HK-2 (cell line): ENCODE results near the gene PHC3.

ENCODE experiments used
- DNase-seq: peaks from one replicate; pipeline ENCODE4 v3.0.0-alpha.2; 2018; ENCODE audit not compliant: unreplicated experiment

Gene PHC3

DNA sequence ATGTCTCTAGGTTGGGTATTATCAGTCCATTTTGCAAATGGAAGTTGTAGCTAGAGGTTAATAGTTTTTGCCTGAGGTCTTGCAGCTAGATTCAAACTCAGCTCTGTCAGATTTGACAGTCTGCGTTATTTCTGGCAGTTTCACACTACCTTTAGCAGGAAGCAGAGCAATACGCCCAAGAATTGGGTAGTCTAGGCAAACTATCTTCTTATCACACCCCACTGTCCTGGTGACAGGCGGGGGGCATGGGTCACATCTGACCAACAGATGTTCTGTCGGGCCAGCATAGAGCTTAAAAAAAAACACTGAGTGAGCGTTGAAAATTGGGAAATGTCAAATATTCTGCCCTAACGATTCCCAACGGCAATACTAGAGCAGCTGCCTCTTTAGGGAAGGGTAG is 138.0 kb downstream of the PHC3 start:
- DNase-seq = no peak

DNA sequence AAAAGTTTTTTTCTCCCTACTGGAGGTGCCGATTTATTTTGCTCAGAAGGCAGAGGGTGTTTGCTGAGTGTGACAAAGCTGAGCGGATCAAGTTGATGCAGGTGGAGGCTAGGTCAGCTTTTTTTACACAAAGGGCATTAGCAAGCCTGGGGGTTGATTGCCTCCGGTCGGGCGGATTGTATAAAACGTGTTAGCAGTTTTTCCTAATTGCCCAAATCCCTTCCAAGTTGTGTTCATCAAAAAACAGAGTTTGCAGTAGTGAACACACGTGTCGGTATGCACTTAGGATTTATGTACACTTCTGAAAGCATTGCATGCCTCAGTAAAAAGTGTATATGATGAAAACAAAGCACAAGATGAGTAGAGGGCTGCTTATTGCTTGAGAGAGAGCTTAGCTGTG is 141.1 kb downstream of the PHC3 start:
- no peak for DNase-seq

DNA sequence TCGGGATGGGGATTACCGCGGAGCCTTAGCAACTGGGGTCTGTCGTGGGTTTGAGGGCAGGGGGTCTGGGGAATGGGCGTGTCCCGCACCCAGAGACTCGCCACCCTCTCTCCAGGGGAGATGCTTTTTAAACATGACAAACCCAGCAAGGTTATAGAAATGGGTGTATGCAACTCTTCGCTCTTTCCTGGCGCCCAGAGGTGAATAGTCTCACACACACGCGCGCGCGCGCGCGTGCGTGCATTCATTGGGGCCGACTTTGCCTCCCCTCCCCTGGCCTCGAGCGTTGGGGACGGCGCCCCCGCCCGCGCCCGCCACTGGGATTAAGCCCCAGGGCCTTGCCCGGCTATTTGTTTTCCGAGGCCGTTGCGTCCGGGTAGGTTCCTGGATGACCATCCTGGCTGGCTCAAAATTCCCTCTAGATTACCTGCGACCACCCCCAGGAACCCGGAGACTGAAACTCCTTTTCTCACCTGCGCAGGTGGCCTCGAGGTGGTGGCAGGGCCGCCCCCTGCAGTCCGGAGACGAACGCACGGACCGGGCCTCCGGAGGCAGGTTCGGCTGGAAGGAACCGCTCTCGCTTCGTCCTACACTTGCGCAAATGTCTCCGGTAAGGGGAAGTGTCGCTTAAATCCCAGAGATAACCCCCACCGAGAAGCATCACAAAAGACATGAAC is 143.0 kb downstream of the PHC3 start:
- DNase-seq = no peak
